ENCODE measurements around the gene KLHL22.
"Not testable (repeated sequence)": the region's sequence is repeated elsewhere in the genome, so short reads cannot be mapped to it uniquely, and the experiment has no call there.

KLHL22 gene

GRCh38 chr22:20498913-20499312 lies 3.3 kb upstream of the KLHL22 start:
- no peak for DNase-seq

- DNase-seq = no peak
Observed at GRCh38 chr22:20497426-20497825, 1.8 kb upstream of the KLHL22 start.

- DNase-seq = peak; percentile 91
Observed at GRCh38 chr22:20495861-20496681, 476 bp upstream of the KLHL22 start.

GRCh38 chr22:20491346-20491745 lies 4.2 kb downstream of the KLHL22 start:
- no peak for DNase-seq

- DNase-seq = no peak
Observed at GRCh38 chr22:20490941-20491307, 4.7 kb downstream of the KLHL22 start.

- DNase-seq = no peak
Observed at GRCh38 chr22:20490183-20490940, 5.2 kb downstream of the KLHL22 start.

GRCh38 chr22:20488946-20489345 lies 6.6 kb downstream of the KLHL22 start:
- no peak for DNase-seq

GRCh38 chr22:20487715-20488114 lies 7.9 kb downstream of the KLHL22 start:
- no peak for DNase-seq

GRCh38 chr22:20486229-20486628 lies 9.4 kb downstream of the KLHL22 start:
- DNase-seq = no peak

- no peak for DNase-seq
Observed at GRCh38 chr22:20484948-20485683, 10.5 kb downstream of the KLHL22 start.

- DNase-seq = no peak
Observed at GRCh38 chr22:20483771-20484170, 11.8 kb downstream of the KLHL22 start.

GRCh38 chr22:20483143-20483506 lies 12.5 kb downstream of the KLHL22 start:
- DNase-seq = not testable (repeated sequence)

- no peak for DNase-seq
Observed at GRCh38 chr22:20479612-20480196, 15.9 kb downstream of the KLHL22 start.

- DNase-seq = not testable (repeated sequence)
Observed at GRCh38 chr22:20478059-20478458, 17.5 kb downstream of the KLHL22 start.

GRCh38 chr22:20475569-20475968 lies 20.0 kb downstream of the KLHL22 start:
- not testable (repeated sequence) for DNase-seq

GRCh38 chr22:20475115-20475436 lies 20.5 kb downstream of the KLHL22 start:
- DNase-seq = no peak

GRCh38 chr22:20472629-20473442 lies 22.8 kb downstream of the KLHL22 start:
- no peak for DNase-seq

- DNase-seq = no peak
Observed at GRCh38 chr22:20471126-20471833, 24.3 kb downstream of the KLHL22 start.

- DNase-seq = not testable (repeated sequence)
Observed at GRCh38 chr22:20470525-20470924, 25.1 kb downstream of the KLHL22 start.

- DNase-seq = no peak
Observed at GRCh38 chr22:20469110-20469868, 26.3 kb downstream of the KLHL22 start.

Measured in NCI-H1092 treated with DMSO at 0.1 percent for 48 hours (cell line).